ENCODE results near the gene DMTF1. TPM values are rescaled to one million over a fixed set of nuclear protein-coding genes. Genes with fewer than 3 reads are reported as not detected.

DMTF1 gene
- polyA plus RNA-seq, 1 of the 3 experiments (the other 2 are of a cell fraction), result 108 TPM

DNA sequence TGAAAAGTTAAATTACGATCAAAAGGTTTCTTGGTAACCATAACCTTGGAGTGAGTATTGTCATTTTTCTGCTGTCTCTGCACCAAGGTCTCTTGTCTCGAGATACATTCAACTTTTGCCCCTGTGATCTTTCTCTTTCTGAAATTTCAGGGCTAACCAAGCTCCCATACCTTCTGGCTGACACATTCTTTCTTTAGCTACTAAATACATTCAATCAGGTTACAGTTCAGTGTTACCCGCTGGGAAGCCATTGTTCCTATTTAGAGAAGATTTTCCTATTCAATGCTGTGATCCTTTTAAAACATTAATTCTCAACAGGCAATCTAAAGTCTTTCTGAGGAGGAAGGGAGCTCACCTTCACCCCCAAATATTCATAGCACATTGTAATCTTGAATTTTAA, 22.9 kb upstream of the DMTF1 start:
- Histone ChIP-seq H4K20me1 (ENCODE audit: insufficient read depth) (no peaks in the 10 kb centered on the region), H3K4me3 (ENCODE audit: low read depth in 2 of 2, low read length in 1 of 2) (no peak overlapping the region), H3K27me3 (ENCODE audit: insufficient read depth) (no peaks in the 10 kb centered on the region; the same call in 1 of the 2 replicates), H3K36me3 (replicated peaks in 1 of 2; ENCODE audit: control insufficient read depth in 1 of 2, insufficient read depth in 2 of 2, low read length in 1 of 2) (no peaks in the 10 kb centered on the region), H3K9me3 (no peaks in the 10 kb centered on the region), H3K4me2 (no peak overlapping the region), H3K9ac (no peak overlapping the region), H3K4me1 (ENCODE audit: control insufficient read depth in 1 of 2, insufficient read depth in 2 of 2, low read depth in 1 of 2, low read length in 1 of 2) (no peaks in the 10 kb centered on the region), H3K9me2 (no peaks in the 10 kb centered on the region; the same call in 1 of the 2 replicates), H3K27ac (ENCODE audit: low read depth in 2 of 2, low read length in 1 of 2) (no peak overlapping the region), H2AFZ (ENCODE audit: low read depth) (no peak overlapping the region), H3K79me2 (ENCODE audit: insufficient read depth) (no peaks in the 10 kb centered on the region), H3F3A (replicated peaks; ENCODE audit: insufficient read depth) (no peaks in the 10 kb centered on the region)
- ChIA-PET POLR2A (interaction anchor here (1.2 kb wide), 1 partner anchor 23 kb away, joined by 3 read pairs; the partner anchor contains the start of gene DMTF1), CTCF (interaction anchor here (0.7 to 2.7 kb wide), 7 partner anchors 10 to 202 kb away, joined by 3 to 11 read pairs (median 4); partner anchors contain the start of gene DMTF1)
- WGBS (ENCODE audit: low lambda C conversion rate), result 41% methylated on average over 3 of the region's 3 CpGs
- TF ChIP-seq TCF12 (IDR thresholded peaks at IDR 0.05), result no peak
- TF ChIP-seq, protein P1, sequence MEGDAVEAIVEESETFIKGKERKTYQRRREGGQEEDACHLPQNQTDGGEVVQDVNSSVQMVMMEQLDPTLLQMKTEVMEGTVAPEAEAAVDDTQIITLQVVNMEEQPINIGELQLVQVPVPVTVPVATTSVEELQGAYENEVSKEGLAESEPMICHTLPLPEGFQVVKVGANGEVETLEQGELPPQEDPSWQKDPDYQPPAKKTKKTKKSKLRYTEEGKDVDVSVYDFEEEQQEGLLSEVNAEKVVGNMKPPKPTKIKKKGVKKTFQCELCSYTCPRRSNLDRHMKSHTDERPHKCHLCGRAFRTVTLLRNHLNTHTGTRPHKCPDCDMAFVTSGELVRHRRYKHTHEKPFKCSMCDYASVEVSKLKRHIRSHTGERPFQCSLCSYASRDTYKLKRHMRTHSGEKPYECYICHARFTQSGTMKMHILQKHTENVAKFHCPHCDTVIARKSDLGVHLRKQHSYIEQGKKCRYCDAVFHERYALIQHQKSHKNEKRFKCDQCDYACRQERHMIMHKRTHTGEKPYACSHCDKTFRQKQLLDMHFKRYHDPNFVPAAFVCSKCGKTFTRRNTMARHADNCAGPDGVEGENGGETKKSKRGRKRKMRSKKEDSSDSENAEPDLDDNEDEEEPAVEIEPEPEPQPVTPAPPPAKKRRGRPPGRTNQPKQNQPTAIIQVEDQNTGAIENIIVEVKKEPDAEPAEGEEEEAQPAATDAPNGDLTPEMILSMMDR (IDR thresholded peaks at IDR 0.05), result no peak
- TF ChIP-seq SMC3 (IDR thresholded peaks at IDR 0.05; ENCODE audit: low read depth, low read length), result no peak
- TF ChIP-seq, protein P2, sequence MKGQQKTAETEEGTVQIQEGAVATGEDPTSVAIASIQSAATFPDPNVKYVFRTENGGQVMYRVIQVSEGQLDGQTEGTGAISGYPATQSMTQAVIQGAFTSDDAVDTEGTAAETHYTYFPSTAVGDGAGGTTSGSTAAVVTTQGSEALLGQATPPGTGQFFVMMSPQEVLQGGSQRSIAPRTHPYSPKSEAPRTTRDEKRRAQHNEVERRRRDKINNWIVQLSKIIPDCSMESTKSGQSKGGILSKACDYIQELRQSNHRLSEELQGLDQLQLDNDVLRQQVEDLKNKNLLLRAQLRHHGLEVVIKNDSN (IDR thresholded peaks at IDR 0.05; ENCODE audit: borderline replicate concordance, low read depth), result no peak
- no peak for TF ChIP-seq REST (IDR thresholded peaks at IDR 0.05; ENCODE audit: low read depth, low read length)
- no peak for TF ChIP-seq RFX5 (IDR thresholded peaks at IDR 0.05; ENCODE audit: low read length)
- no peak for TF ChIP-seq CHD2 (IDR thresholded peaks at IDR 0.05; ENCODE audit: low read length, partially characterized antibody)
- no peak for TF ChIP-seq RCOR1 (IDR thresholded peaks at IDR 0.05; ENCODE audit: low read length)
- no peak for TF ChIP-seq RAD21 (IDR thresholded peaks at IDR 0.05; ENCODE audit: low read length)
- no peak for TF ChIP-seq EP300 (IDR thresholded peaks at IDR 0.05; ENCODE audit: borderline replicate concordance in 1 of 2, low read depth in 1 of 2, low read length in 1 of 2)
- TF ChIP-seq, protein P3, sequence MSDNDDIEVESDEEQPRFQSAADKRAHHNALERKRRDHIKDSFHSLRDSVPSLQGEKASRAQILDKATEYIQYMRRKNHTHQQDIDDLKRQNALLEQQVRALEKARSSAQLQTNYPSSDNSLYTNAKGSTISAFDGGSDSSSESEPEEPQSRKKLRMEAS (IDR thresholded peaks at IDR 0.05; ENCODE audit: low read depth), result no peak
- DNase-seq, result no peak
